ENCODE data around the gene KIF17. TPM values are rescaled to one million over a fixed set of nuclear protein-coding genes. Genes with fewer than 3 reads are reported as not detected.
"Not testable (repeated sequence)": the region's sequence is repeated elsewhere in the genome, so short reads cannot be mapped to it uniquely, and the experiment has no call there.

The KIF17 gene
- total RNA-seq, 1 donor from 2014 or later, result not detected

GRCh38 chr1:20728371-20729154 lies 10.8 kb upstream of the KIF17 start:
- intact Hi-C loops (cut with micrococcal nuclease), result no loop called here

- intact Hi-C loops (cut with micrococcal nuclease), result no loop called here
Observed at GRCh38 chr1:20727746-20728316, 10.0 kb upstream of the KIF17 start.

DNA sequence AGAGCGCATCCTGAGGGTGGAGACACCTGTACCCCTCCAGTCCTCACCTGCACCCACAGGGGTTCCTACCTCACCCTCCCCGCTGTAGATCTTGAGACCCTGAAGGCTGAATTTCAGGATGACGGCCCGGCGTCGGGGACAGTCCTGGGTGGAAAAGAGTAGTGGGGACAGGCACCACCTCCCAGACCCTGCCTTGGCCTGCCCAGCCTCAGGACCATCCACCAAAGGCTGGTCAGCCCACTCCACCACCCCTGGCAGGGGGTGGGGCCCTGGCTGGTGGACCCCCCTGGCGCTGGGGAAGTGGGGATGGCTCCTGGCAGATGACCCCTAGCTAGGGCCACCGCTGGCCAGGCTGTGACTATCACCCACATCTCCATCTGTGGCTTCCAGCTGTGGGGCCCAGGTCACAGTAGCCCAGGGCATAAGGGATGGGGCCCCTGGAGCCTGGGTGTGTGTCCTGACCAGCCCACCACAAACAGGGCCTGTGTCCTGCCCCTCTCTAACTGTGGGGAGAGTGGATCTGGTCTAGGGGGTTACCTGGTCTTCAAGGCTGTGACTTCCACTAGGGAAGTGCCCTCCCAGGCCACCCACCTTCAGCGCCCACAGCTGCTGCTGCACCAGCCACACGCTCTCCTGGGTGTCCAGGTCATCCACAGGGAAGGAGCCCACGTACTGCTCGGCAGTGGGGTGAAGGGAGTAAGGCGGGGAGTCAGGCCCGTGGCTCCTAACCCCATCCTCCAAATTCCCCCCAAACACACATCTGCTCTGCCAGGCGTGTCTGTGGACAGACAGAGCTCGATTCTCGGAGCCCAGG lies 9.3 kb upstream of the KIF17 start:
- intact Hi-C loops (cut with micrococcal nuclease), result no loop called here

GRCh38 chr1:20726118-20726911 lies 8.5 kb upstream of the KIF17 start:
- intact Hi-C loops (cut with micrococcal nuclease), result no loop called here

GRCh38 chr1:20725189-20726117 lies 7.6 kb upstream of the KIF17 start:
- intact Hi-C loops (cut with micrococcal nuclease), result no loop called here

DNA sequence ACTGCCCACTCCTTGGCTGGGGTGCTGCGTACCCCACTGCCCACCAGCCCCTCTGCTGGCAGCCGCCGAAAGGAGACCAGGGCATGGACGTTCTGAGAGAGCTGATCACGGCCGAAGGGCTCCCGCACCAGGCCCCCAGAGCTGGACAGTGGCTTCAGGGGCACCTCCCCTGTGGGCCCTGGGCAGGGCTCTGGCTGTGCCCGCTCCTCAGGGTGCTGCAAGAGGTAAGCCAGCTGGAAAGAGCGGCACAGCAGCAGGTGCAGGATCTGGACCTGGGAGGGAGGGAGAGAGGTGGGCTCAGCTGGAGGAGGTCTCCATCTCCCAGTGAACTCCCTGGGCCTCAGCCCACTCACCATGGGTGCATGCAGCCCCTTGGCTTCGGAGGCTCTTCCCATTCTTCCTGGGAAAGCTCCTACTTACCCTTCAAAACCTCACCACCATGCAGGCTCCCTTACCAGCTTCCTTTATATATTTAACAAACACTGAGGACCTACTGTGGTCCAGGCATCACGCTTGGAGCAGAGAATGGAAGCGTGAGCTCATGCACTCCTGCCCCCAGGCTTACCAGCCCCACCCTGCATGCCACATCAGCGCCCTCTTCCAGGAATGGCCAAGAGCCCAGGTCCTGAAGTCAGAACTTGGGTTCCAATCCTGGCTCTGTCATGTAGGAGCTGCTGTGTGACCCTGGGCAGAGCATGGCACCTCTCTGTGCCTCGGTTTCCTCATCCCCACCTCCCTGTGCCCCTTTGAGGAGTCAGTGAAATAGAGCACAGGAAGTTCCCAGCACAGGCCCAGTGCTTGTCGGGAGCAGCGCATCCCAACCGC lies 6.8 kb upstream of the KIF17 start:
- intact Hi-C loops (cut with micrococcal nuclease), result no loop called here

DNA sequence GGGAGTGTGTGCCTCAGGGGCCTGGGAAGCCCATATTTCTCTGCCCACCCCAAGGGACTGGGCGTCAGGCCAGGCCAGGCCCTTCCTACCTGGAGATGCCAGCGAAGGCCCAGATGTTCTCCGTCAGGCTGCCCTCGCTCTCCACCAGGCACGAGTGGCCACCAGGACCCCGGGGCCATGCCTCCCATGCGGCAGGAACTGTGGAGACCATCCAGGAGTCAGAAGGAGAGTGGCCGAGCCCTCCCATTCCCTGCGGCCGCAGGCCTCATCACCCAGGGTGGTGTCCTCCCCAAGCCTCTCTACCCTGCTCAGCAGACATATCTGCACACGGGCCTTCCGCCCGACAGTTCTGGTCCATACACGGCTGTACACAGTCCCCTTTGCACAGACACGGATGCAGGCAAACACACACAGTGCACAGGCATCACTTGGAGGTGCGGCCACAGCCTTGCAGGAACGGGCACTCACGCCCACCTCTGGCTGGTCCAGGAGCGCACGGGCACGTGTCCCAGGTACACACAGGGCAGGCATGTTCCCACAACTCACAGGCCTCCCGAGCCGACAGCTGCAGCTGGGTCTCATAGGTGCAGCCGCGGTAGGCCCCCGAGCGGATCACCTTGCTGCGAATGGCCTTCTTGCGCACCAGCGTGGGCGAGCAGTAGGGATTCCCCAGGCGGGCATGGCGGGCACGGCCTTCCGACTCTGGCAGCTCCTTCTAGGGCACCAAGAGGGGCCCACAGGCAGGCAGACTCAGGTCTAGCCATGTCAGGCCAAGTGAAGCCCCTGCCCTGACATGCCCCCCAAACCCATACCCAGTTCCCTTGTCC lies 5.9 kb upstream of the KIF17 start:
- intact Hi-C loops (cut with micrococcal nuclease), result no loop called here

- intact Hi-C loops (cut with micrococcal nuclease), result no loop called here
Observed at GRCh38 chr1:20723159-20723536, 5.3 kb upstream of the KIF17 start.

DNA sequence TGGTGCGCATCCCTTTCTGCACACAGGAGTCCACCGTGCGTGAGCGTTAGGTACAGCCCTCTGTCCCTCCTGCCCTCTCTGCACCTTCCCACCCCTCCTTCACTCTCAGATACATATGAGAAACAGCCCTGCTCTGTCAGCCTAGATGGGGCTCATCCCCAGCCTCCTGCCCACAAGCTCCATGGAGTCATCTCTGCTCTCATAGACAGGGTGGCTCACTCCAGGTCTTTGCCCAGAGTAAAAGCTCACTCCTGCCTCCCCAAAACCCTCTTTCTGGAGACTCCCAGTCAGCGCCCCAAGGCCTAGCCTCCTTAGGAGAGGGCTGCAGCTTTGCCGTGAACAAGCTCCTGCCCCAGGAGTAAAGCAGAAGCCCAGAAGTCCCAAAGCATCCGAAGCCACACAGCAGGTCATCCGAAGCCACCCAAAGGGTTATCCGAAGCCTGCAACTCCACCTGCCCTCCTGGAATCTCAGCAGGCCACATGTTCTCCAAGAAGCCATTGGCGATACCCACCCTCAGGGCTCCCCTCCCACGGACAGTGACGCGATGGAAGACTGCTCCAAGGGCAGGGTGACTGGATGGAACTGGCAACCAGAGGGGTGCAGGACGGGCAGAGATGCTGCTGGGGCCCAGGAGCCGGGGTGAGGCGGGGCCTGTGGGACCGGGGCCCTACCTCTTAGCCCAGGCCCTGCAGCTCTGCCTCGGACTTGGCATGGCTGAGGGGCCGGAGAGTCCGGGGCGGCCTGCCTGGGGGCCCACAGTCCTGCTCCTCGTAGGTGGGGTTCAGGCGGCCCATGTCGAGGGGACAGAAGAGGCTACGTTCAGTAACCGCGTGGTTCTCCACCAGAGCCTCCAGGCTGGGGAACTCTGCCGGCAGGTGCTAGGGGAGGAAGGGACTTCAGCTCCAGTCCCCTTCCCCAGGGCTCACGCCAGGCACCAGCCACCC lies 3.6 kb upstream of the KIF17 start:
- intact Hi-C loops (cut with micrococcal nuclease), result no loop called here

GRCh38 chr1:20720631-20721091 lies 2.9 kb upstream of the KIF17 start:
- intact Hi-C loops (cut with micrococcal nuclease), result no loop called here

DNA sequence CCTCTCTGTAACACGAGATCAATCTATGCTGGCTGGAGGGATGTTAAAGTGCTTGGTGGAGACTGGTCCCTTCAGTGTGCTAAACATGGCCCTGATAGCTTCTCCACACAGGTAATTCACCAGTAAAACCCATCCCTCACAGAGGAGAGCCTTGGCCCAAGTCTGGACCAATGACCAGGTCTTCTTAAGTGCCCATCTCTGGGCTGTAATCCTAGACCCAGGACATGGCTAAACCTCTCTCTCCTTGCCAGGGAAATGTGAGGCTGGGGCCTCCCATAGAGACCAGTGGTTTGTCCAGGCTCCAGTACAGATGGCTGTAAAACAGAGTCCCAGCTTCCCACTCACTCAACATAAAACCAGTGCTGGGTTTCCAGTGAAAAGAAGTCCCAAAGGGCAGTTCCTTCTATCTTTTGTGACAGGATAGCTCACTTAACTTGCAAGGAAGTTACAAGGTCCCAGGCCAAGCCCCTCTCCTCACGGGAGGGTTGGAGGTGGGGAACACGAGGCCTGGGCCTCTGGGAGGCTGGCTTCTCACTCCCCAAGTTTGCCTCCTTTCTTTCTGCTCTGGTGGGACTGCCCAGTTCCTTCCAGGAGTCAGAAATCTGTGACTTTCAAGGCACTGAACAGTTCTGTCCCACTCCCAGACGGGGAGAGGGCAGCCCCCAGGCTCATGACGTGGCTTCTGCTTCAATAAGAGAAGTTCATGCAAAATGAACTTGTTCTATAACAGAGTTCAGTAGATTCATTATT lies 2.2 kb upstream of the KIF17 start:
- intact Hi-C loops (cut with micrococcal nuclease), result no loop called here

DNA sequence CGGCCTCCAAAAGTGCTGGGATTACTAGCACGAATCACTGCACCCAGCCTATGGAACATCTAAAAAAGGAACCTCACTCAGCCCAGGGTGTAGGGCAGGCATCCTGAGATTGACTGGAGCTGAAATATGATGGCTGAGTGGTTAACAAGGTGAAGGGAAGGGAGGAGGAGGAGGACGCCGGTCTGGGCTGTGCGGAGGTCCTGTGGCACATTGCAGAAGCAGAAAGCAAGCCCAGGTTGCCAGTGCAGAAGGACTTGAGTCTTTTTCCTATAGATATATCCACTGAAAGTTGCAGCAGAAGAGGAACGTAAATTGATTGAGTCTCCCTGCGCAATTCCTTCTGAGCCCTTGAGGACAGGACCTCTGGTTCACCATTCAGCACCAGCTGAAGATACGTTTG lies 1.5 kb upstream of the KIF17 start:
- intact Hi-C loops (cut with micrococcal nuclease), result no loop called here

- intact Hi-C loops (cut with micrococcal nuclease), result not testable (repeated sequence)
Observed at GRCh38 chr1:20718343-20718882, 606 bp upstream of the KIF17 start.

DNA sequence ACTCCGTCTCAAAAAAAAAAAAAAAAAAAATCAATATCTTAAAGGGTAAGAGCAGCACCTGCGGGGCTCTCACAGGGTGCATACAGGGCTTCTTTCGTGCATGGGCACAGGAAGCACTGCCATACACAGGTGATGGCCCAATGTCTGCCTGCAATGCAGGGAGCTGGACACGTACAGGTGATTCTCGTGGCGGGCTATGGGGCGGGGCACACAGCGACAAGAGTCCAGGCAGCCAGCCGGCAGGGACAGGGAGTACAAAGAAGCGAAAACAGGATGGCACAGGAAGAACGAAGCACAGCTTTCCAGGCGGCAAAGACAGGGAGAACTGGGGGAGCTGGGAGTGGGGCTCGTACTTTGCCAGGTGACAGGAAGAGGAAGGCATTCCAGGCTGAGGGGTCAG lies 1.6 kb downstream of the KIF17 start:
- intact Hi-C loops (cut with micrococcal nuclease), result no loop called here

GRCh38 chr1:20715406-20715805 lies 2.4 kb downstream of the KIF17 start:
- intact Hi-C loops (cut with micrococcal nuclease), result no loop called here

DNA sequence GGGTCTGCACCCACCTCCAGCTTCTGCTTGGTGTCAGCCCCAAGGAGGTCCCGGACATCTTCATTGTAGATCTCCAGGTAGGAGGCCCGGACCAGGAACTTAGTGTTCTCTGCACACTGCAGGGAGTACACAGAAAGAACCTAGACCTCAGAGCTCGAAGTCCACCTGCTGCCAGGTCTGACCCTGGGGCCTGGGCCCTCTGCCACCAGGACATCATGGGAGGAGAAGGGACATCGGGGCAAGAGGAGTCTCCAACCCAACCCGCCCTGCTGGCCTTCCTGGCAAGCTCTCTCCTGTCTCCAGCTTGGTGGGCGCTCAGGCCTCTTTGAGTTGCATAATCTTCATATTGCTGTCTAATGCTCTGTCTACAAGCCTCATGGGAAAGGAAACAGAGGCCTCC lies 4.4 kb downstream of the KIF17 start:
- intact Hi-C loops (cut with micrococcal nuclease), result no loop called here

- intact Hi-C loops (cut with micrococcal nuclease), result no loop called here
Observed at GRCh38 chr1:20712215-20712577, 5.6 kb downstream of the KIF17 start.
